Right renal pelvis (tissue), 4 donors: ENCODE results near the gene ZNF423. TPM values are rescaled to one million over a fixed set of nuclear protein-coding genes. Genes with fewer than 3 reads are reported as not detected.

Source experiments
- DNase-seq, 4 donors: peaks; one replicate each; pipeline ENCODE4 v3.0.0-alpha.2; 2013; ENCODE audit warnings: low read depth in 4 of 4, low spot score in 3 of 4, missing footprints in 1 of 4
- polyA plus RNA-seq, 4 donors: library from polyadenylated mRNA; unstranded; fragments of 120-200 nt; gene quantifications; one replicate each; pipeline ENCODE4 v1.2.1, GENCODE V29; 2013; ENCODE audit not compliant: insufficient read length in 4 of 4

Gene ZNF423
- polyA plus RNA-seq, 4 donors = 26.0 to 28.4 (median 27.2) TPM

DNA sequence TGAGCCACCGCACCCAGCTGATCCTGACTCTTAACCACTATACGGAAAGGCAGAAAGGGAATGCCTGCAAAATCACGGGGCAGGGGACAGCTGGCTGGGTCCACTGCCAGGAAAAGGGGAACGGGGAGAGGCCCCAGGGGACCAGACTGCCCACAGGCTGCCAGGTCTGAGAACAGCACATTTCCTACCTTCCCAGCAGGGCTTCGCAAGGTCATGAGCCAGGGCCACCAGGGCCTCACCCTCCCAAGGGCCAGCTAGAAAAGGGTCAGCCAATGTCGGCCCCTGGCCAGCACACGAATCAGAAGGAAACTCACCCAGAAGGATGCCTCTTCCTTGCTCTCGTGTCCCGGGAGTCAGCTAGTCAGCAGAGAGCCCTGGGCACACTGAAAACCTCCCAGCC lies 118.4 kb downstream of the ZNF423 start:
- DNase-seq = no peak

DNA sequence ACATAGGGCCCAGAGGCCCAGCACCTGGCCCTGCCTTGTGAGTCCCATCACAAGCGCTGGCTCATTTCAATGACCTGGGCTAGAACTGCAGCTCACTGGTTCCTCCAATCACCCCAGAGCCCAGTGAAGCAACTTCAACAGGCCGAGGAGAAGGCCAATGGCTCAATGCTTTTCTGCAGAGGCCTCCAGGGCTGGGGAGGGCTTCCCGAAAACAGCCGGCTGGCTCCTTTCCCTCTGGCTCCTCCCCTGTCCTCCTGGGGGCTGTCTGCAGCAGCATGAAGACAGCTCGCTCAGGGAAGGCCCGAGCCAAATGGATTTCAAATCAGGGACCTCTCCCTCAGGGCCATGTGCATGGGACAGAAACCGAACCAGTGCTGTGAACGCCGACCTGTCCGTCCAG lies 121.6 kb downstream of the ZNF423 start:
- DNase-seq = no peak

DNA sequence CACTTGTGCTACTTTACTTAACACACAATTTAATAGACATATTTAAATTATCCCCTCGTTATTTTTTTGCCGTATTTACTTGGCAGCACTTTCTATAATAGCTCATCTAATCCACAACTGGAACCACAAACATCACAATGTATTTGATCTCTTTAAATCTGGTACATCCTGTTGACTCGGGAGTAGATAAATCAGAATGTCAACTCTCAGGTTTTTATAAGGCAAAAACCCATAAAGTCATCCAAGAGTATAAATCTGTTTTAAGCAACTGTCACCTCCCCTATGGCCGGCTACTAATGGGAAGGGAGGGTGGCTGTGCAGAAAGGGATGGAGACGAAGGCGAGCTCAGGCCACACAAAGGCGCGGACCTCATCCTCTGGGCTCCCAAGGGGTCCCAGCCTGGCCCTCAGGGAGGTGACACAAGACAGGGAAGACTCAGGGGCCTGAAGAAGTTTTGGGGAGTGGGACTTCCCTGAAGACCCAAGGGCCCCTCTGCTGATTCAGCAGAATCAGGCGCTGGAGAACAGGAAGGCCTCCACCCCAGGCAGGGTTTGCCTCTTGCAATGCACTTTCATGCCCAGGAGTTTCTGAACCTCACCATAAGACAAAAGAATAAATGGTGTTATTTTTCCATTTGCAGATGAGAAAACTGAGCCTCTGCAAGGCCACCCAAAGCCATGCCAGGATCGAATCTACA lies 122.5 kb downstream of the ZNF423 start:
- peak in 3 of 4 donors; percentile 60 to 80 (median 78) for DNase-seq

DNA sequence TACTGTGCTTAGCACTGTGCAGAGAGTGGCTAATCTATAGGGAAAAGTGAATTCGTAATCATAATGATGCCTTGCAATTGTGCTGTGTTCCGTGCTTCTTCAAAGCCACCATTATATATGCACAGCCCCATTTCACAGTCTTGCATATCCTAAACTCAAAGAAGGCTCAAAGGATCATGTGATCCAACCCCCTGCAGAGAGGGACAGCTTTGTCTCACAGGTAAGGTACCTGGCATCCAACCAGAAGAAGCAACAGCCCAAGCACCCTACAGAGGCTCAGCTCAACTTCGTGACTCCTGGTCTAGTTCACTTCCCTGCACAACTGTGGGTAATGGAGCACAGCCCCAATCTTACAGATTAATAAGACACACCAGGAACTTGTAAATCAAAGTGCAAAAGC lies 124.0 kb downstream of the ZNF423 start:
- no peak for DNase-seq

DNA sequence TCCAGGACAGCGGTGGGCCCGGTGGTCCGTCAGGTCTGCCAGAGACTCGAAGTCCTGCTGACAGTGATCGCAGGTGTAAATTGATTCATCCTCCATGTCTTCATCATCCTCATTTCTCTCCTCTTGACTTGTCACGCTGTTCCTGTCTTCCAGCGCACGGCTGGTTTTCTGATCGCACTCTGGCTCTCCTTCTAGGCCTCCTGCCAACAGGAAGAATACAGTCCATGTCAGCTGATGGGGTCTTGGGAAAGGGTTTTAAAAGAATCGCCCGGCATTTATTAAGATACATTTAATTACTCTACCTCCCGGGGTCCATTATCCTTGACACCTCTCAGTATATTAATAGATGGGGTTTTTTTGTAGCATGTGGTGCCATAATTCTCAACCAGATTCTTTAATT lies 125.1 kb downstream of the ZNF423 start:
- no peak for DNase-seq

DNA sequence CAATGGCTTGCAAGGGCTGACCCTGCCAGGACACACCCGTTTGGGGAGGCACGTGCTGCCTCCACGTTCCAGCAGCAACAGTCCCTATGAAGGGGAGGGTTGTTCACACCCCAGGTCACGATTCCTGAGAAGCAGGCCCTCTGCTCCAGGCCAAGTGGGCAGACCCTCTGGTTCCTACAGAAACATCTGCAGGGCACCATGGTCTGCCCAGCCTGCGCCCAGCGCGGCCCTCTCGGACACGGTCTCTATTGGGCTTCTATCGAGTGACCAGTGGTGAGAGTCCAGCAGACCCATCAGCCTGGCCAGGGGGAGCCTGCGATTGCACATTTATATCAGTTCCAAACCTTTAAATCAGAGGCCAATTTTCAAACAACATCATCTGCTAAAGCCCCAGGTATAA lies 128.3 kb downstream of the ZNF423 start:
- no peak for DNase-seq

DNA sequence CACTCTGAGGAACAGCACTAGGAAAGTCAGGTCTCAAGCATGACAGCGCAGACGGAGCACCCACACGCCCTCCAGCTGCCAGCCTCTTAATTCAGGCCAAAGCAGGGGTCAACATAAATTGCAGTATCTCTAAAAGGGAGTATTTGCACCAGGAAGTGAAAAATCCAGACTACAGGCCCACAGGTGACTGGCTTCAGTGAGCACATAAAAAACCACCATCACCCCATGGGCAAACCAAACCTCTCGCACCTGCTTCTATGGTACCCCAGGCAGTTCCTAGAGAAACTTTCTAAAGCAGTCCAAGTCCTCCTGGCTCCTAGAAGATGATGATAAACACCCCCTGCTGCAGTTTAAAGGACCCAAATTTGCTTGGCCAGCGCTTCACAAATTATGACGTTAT lies 129.8 kb downstream of the ZNF423 start:
- no peak for DNase-seq

DNA sequence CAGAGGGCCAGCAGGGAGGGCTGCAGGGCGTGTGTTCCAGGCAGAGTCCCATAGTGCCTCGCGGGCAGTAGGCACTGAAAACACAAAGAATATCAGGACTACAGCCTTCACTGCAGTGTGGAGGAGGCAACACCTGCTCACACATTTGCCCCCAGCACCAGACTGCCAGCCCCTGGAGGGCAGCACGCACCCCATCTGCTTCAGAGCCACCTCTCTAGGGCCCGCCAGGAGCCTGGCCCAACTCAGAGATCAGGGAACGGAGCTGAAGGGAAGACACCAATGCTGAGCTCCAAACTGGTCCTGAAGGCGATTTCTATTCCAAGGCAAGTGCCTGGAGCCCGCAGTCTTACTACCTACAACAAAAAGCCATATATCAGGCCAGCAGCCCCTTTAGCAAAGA lies 130.3 kb downstream of the ZNF423 start:
- no peak for DNase-seq

DNA sequence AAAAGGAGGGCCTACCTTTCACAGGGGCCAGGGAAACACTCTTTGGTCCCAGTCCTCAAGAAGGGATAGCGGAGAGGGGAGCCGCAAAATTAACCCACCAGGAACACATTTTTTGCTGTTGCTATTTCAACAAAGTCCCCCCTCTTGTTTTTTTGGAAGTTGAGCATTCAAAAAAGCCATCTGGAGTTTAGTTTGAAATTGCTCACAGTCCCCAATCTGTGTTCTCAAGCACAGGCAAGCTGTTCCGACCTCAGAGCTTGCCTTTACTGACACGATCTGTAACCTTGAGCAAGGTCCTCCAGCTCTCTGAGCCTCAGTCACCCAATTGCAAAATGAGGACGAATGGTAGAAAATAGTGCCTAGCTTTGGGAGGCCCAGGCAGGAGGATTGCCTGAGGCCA lies 131.1 kb downstream of the ZNF423 start:
- DNase-seq = no peak

DNA sequence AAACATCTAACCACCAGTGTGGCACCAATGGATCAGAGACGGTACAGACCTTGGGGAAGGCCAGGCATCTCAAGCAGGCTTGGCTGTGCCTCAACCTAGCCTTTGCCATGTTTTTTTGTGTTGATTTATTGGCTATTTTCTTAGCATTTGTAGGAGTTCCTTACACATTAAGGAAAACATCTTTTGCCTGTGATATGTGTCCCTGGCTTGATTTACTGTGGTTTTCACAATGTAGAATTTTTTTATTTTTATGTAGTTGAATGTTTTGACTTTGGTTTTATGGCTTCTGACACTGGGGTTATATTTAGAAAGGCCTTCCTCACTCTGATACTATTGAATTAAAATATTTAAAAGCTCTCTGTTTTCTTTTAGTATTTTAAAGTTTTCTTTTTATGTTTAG lies 132.6 kb downstream of the ZNF423 start:
- DNase-seq = no peak

DNA sequence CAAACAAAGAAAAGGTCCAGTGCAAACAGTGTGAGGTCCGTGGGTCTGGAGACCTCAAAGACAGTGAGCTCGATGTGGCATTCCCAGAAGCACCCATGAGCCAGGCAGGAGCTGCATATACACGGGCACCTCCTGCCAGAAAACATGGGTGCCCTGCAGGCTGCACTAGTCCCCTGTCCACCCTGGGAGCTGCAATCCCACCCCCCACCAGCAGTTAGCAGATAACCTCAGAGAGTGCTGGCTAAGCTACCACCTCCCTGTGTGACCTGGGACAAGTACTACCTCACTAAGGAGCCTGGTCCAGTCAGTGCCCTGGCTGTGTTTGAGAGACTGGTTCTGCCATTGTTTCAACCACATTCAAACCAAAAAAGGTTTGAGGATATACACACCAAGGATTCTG lies 135.7 kb downstream of the ZNF423 start:
- no peak for DNase-seq

DNA sequence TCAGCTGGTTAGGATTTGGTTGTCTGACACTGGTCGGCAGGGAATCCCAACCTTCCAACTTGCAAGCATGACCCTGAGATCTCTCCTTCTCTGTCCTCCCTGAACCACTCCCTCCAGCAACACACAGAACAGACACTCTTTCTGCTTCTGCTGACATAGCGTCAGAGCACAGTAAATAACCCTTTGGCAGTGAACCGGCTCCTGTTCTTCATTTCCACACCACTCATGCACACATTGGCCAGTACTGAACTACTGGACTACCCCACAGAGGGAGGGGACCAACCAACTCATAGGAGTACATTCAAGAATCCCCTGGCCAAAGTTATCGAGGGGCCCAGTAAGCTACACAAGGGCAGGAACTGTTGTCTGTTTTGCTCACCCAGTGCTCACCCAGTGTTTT lies 138.2 kb downstream of the ZNF423 start:
- no peak for DNase-seq

DNA sequence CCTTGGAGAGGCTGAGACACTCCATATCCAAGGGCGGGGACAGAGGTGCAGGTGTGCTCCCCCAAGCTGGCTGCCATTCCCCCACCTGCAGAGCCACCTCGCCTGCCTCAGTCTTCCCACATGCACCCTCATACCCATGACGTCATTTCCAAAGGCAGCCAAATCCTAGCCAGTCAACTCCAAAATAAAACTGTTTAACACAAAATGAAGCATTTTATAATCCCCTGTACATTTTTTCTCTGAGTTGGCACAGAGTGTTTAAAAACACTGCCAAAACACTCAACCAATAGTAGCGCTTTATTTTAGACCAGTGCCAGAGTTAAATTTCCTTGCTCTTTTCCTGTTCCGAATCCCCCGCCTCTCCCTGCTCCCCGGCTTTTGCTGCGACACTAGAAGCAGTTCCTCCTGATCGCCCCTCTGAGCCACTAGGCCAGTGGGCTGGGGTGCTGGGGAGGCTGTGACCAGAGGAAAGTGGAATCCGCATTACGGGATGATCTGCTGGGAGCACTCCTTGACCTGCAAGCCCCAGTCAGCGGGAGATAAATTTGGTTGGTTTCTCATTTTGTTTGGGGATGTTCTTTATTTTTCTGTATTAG lies 139.5 kb downstream of the ZNF423 start:
- no peak for DNase-seq

DNA sequence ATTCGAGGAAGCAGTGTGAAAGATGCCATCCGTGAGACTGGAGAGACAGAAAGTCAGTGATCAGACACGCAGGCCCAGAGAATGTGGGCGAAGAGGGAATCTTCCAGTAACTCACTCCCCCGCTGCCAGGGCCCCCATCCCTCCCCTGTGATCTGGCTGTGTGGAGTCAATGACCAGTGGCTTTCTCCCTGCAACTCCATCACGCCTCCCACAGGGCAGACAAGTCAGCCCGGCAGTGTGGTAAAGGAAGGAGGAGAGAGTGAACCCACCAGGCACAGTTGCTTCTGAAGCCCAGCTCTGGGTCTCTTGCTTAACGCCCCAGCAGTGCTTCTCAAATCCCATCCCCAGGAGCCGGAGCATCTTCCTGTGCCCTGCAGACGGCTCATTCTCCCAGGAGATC lies 142.1 kb downstream of the ZNF423 start:
- DNase-seq = no peak

DNA sequence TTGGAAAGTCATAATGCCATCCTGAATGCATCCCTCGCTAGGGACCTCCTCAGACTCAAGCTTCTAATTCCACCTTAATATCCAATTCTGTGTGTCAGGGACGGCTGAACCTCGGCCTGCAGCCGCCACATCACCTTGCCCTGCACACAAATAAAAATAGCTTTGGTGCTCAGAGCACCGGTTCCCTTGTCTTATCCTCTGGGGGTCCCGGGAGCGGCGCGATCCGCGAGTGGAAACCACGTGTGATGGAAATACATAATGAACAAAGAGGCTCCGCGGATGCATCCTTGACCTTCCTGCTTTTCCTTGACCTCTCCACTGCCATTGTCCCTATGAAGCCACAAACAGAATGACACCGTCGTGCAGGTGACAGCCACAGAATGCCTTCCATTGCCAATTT lies 143.4 kb downstream of the ZNF423 start:
- no peak for DNase-seq

DNA sequence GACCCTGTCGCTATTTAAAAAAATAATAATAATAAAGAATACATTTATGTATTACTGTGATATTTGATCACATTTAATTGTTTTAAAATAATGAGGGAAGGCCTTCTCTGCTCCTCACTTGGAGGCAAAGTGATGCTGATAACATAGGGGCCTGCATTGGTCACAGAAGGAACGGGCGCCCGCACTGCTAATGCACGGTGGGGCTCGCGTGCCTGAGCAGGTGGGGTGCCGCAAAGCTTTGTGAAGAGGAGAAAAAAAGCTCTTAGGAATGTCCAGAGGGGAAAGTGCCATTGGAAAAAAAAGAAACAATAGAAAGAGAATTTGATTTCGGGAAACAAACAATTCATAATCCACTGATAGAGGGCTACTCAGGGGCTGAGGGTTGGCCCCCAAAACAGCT lies 143.8 kb downstream of the ZNF423 start:
- DNase-seq = no peak

DNA sequence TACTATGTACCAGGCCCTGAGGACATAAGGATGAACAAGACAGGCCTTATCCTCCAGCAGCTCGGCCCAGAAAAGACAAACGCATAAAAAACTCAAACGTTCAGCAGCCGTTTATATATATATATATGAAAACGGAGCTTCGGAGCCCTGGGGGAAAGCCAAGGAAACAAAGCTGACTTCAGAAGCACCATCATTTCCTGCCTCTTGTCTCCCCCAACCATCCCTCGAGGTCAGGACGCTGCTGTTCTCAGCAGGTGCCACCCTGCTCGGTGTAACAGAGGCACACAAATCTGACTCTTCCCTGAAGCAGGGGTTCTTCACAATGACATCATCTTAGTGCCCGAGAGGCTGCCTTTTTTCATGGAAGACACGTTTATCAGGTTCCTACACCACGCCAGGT lies 146.9 kb downstream of the ZNF423 start:
- no peak for DNase-seq

DNA sequence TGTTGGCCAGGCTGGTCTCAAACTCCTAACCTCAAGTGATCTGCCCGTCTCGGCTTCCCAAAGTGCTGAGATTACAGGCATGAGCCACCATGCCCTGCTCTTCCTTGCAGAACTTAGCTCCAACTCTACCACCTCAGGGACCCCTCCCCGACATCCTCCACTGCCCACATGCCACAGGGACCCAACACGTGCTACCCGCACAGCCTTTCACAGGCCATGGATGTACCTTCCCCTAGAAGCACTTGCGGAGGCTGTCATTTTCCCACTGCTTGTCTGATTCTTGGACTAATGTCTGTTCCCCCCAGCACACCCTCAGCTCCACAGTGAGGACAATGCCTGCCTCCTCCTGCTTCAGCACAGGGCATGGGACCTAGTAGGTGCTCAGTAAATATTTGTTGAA lies 147.4 kb downstream of the ZNF423 start:
- DNase-seq = no peak

DNA sequence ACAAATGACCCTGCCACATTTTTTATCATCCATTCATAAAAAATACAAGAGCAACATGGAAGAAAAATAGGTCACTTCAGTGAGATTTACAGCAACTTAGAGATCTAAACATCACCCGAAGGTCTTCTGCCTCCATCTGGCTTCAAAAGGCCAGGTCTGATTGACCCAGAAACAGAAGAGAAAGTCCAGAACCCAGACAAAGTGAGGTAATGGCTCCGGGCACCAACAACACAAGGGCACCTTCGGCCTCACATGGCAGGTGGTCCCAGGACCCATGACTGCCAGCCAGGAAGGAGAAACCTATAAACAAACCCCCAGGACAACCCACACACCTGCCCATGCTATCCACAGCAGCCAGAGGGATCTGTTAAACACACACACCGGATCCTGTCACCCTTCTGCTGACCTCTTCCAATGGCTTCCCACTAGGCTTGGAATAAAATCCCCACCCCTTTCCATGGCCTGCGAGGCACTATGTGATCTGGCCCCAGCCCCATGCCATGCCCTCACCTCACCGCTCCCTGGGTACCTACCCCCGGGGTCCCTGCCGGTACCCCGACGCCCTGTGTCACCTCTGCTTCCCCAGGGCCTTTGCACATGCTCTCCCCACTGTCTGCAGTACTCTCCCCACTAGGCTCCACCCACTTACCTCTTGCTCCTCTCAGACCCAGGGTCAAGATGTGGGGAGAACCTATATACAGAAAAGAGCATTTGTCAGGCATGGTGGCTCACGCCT lies 149.1 kb downstream of the ZNF423 start:
- no peak for DNase-seq

DNA sequence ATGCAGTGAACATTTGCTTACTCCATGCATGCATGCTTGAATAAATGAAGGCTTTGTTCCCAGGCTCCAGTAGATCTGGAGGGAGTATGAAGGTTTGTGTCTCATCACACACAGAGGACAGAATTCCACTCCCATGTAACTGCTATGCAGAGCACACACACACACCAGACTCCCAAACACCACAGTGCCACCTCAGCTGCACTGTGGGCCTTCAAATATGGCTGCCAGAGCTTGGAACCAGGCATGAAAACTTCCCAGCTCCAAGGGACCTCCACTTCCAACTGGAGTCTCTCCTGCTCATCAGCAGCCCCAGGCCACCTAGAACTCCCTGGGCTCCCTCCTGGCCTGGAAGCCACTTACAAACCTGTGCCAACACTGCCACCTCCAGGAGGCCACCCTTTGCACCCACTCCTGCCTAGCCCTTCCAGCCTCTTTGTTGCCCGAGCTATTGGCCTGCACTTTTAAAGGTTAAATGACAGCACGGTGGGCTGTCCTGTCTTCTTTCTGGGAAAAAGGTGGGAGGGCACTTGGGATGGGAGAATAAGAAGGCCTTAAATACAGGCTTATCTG lies 151.2 kb downstream of the ZNF423 start:
- DNase-seq = no peak

DNA sequence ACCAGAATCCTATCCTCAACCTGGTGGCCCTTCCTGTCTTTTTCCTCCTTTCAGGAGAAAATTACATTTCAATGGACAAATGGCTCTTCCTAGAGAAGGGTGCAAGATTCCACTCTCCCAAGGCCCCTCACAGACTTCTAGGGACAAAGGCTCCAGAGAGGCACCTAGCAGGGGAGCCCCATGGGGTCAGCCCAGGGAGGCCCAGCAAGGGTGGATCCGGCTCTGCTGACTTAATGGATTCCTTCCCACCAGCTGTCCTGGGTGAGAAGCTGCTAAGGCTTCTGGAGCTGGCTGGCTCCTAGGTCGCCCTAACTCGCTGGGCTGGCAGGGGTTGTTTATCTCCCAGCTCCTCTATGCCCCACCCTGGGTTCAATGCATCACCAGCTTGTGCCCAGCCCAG lies 152.4 kb downstream of the ZNF423 start:
- DNase-seq = no peak
